Endodermal cell (in vitro differentiated cells): ENCODE measurements around the gene TTC24. TPM values are rescaled to one million over a fixed set of nuclear protein-coding genes. Genes with fewer than 3 reads are reported as not detected.

Source experiments
- DNase-seq: peaks from one replicate; pipeline ENCODE4 v3.0.0-alpha.2; 2017
- H3K27ac ChIP-seq: 2 replicates; pipeline ENCODE4 v1.5.1; 2013; ENCODE audit warnings: mild to moderate bottlenecking, low read depth, low read length, moderate library complexity
- H3K27me3 ChIP-seq: 2 replicates; pipeline ENCODE4 v1.6.1; 2013; ENCODE audit warnings: mild to moderate bottlenecking, low read length, moderate library complexity; ENCODE audit not compliant: insufficient read depth, control insufficient read depth, poor library complexity, severe bottlenecking
- H3K36me3 ChIP-seq: 2 replicates; pipeline ENCODE4 v1.7.0; 2013; ENCODE audit warnings: mild to moderate bottlenecking, low read length, moderate library complexity; ENCODE audit not compliant: control insufficient read depth, insufficient read depth
- H3K4me1 ChIP-seq: one replicate; pipeline ENCODE4 v1.7.0; 2013; ENCODE audit warnings: low read length; ENCODE audit not compliant: control insufficient read depth, insufficient read depth
- H3K4me3 ChIP-seq: 2 replicates; pipeline ENCODE4 v1.5.1; 2013; ENCODE audit warnings: mild to moderate bottlenecking, low read length, moderate library complexity
- H3K9ac ChIP-seq: 2 replicates; pipeline ENCODE4 v1.6.1; 2013; ENCODE audit warnings: mild to moderate bottlenecking, low read length, moderate library complexity; ENCODE audit not compliant: poor library complexity, severe bottlenecking; ENCODE audit errors: extremely low read depth
- H3K9me3 ChIP-seq: 2 replicates; pipeline ENCODE4 v1.6.1; 2013; ENCODE audit warnings: mild to moderate bottlenecking, low read length, moderate library complexity; ENCODE audit not compliant: control insufficient read depth
- H3K27ac Mint-ChIP-seq: 2 replicates; pipeline ENCODE4 v1.8.0; 2020; ENCODE audit warnings: mixed read lengths
- H3K27me3 Mint-ChIP-seq: 2 replicates; pipeline ENCODE4 v1.8.0; 2021; ENCODE audit warnings: mild to moderate bottlenecking, mixed read lengths; ENCODE audit not compliant: insufficient read depth
- H3K36me3 Mint-ChIP-seq: 2 replicates; pipeline ENCODE4 v1.8.0; 2020; ENCODE audit warnings: low read depth, mixed read lengths
- H3K4me1 Mint-ChIP-seq: 2 replicates; pipeline ENCODE4 v1.8.0; 2020; ENCODE audit warnings: mixed read lengths
- H3K4me3 Mint-ChIP-seq: 2 replicates; pipeline ENCODE4 v1.8.0; 2020; ENCODE audit warnings: mild to moderate bottlenecking, moderate library complexity, mixed read lengths
- H3K9me3 Mint-ChIP-seq: 2 replicates; pipeline ENCODE4 v1.8.0; 2020; ENCODE audit warnings: mild to moderate bottlenecking, mixed read lengths
- CTCF ChIP-seq: fragments of 200-600 bp; sonication (generic); conservative IDR thresholded peaks from 2 replicates; pipeline ENCODE4 v1.5.0; 2021; ENCODE audit warnings: antibody characterized with exemption, mild to moderate bottlenecking
- WGBS, 2 experiments: methylation state at CpG; one replicate each; pipeline versions ENCODE4 v1.1.5 to v1.1.7; 2013; ENCODE audit warnings: missing lambda C conversion rate in 2 of 2, mixed read lengths in 1 of 2; ENCODE audit not compliant: insufficient coverage in 1 of 2, insufficient read length in 1 of 2; 5-methylcytosine and 5-hydroxymethylcytosine counted together
- long read RNA-seq, 4 experiments: library from polyadenylated mRNA in 2 of 4; library from RNA in 1 of 4; library from capped mRNA in 1 of 4; stranded (forward) in 3 of 4; unstranded in 1 of 4; transcript quantifications; one replicate each; pipeline ENCODE4 v2.0.0, GENCODE V29; 2020 to 2021; ENCODE audit warnings: inconsistent platforms in 1 of 4
- polyA plus RNA-seq, 2 experiments: library from polyadenylated mRNA; stranded (reverse); fragments of 50-300 nt; gene quantifications; one replicate each; pipeline ENCODE4 v1.2.3, GENCODE V29; 2013
- total RNA-seq, 2 donors: library from RNA; stranded (reverse); fragmentation: NEBNext Ultra II Directional in 1 of 2; extraction: Animal tissue kit (Norgen Biotek cat#: 25700) in 1 of 2; gene quantifications; 2 replicates in 1 of 2; 3 replicates in 1 of 2; pipeline ENCODE4 v1.2.1, GENCODE V29; 2021

The TTC24 gene
- total RNA-seq, result not detected
- polyA plus RNA-seq (2013, experiment 1 of 2), result not detected
- polyA plus RNA-seq (2013, experiment 2 of 2), result not detected
- long read RNA-seq, experiment 1, partial matches to known transcripts, result 0 of 1 reads
- long read RNA-seq, experiment 1, other reads (novel, unspliced or antisense), result 1 of 1 reads
- long read RNA-seq, experiment 2, result 0 reads
- long read RNA-seq, experiment 3, result 0 reads
- long read RNA-seq, experiment 4, result 0 reads

- no peak within 1 kb of the TSS for H3K27ac Mint-ChIP-seq
- 79 to 92% methylated on average over 4 to 5 of the region's 5 CpGs for WGBS, 2 experiments
Measured at GRCh38 chr1:156579472-156579871, at the start of gene TTC24. Gene TTC24 (plus strand): TSS chr1:156579723. CDS start chr1:156581365, 1,642 bp downstream.

GRCh38 chr1:156530006-156530405 is 49.5 kb upstream of the TTC24 start:
- 97 to 98% methylated on average over 17 to 18 of the region's 18 CpGs for WGBS, 2 experiments
- Histone ChIP-seq H3K4me3 (no peak overlapping the region), H3K9me3 (no peaks in the 10 kb centered on the region), H3K4me1 (no peaks in the 10 kb centered on the region), H3K27me3 (no peaks in the 10 kb centered on the region), H3K9ac (no peak overlapping the region), H3K27ac (no peak overlapping the region), H3K36me3 (peaks cover 56% of the 10 kb centered on the region)
- DNase-seq, result no peak
- Mint-ChIP-seq H3K4me3 (no peak overlapping the region), H3K27me3 (no peaks in the 10 kb centered on the region), H3K4me1 (peaks cover 4% of the 10 kb centered on the region), H3K27ac (no peak overlapping the region), H3K9me3 (no peaks in the 10 kb centered on the region), H3K36me3 (peaks cover 58% of the 10 kb centered on the region)
- TF ChIP-seq CTCF, result no peak

More at GRCh38 chr1:156579472-156579871, at the start of gene TTC24:
- H3K36me3 Mint-ChIP-seq, result no peaks in the 10 kb centered on the region
- H3K9me3 Mint-ChIP-seq, result no peaks in the 10 kb centered on the region
- no peaks in the 10 kb centered on the region for H3K9me3 ChIP-seq
- H3K4me3 ChIP-seq, result no peak within 1 kb of the TSS
- no peak within 1 kb of the TSS for H3K9ac ChIP-seq
- H3K27me3 ChIP-seq, result no peaks in the 10 kb centered on the region
- no peaks in the 10 kb centered on the region for H3K4me1 ChIP-seq
- H3K4me3 Mint-ChIP-seq, result no peak within 1 kb of the TSS
- no peak for DNase-seq
- no peak within 1 kb of the TSS for H3K27ac ChIP-seq
- no peaks in the 10 kb centered on the region for H3K36me3 ChIP-seq
- H3K27me3 Mint-ChIP-seq, result peaks cover 5% of the 10 kb centered on the region
- peaks cover 3% of the 10 kb centered on the region for H3K4me1 Mint-ChIP-seq
- TF ChIP-seq CTCF, result no peak

- no peak overlapping the region for H3K27ac Mint-ChIP-seq
- peaks cover 61% of the 10 kb centered on the region for H3K36me3 Mint-ChIP-seq
- Histone ChIP-seq H3K4me3 (no peak overlapping the region), H3K36me3 (peaks cover 60% of the 10 kb centered on the region), H3K9me3 (no peaks in the 10 kb centered on the region), H3K4me1 (no peaks in the 10 kb centered on the region), H3K27ac (no peak overlapping the region), H3K9ac (no peak overlapping the region), H3K27me3 (no peaks in the 10 kb centered on the region)
- WGBS, 2 experiments, result 89 to 98% methylated on average over 3 to 4 of the region's 4 CpGs
- no peak overlapping the region for H3K4me3 Mint-ChIP-seq
- H3K4me1 Mint-ChIP-seq, result no peaks in the 10 kb centered on the region
- TF ChIP-seq CTCF, result no peak
- no peak for DNase-seq
- no peaks in the 10 kb centered on the region for H3K27me3 Mint-ChIP-seq
- no peaks in the 10 kb centered on the region for H3K9me3 Mint-ChIP-seq
Measured at GRCh38 chr1:156532374-156532773, 47.1 kb upstream of the TTC24 start.
